ENCODE data around the gene HHATL. TPM values are rescaled to one million over a fixed set of nuclear protein-coding genes. Genes with fewer than 3 reads are reported as not detected.

HHATL gene
- total and polyA plus RNA-seq, 8 donors: 0.29 to 1.3 (median 1.0) TPM; not detected in 1

- no peaks in the 10 kb centered on the region for H3K9me3 ChIP-seq
- DNase-seq (no peak), ATAC-seq (no peak)
- peaks cover 0 to 46% of the 10 kb centered on the region in 2 donors for H3K36me3 ChIP-seq
- H3K27me3 ChIP-seq: no peaks in the 10 kb centered on the region
- peaks cover 20 to 49% of the 10 kb centered on the region in 2 donors for H3K4me1 ChIP-seq
- no peak overlapping the region for H3K4me3 ChIP-seq
- intact Hi-C loops (cut with DNase I): no loop called here
- no peak for TF ChIP-seq CTCF (IDR thresholded peaks at IDR 0.05)
- H3K27ac ChIP-seq: no peak overlapping the region
Measured at GRCh38 chr3:42649006-42649405, 53.6 kb downstream of the HHATL start.

GRCh38 chr3:42647821-42648459 is 54.7 kb downstream of the HHATL start:
- no peak for DNase-seq
- Histone ChIP-seq H3K27ac (no peak overlapping the region), H3K27me3 (no peaks in the 10 kb centered on the region), H3K4me3 (no peak overlapping the region), H3K4me1 (peaks cover 12 to 39% of the 10 kb centered on the region in 2 donors), H3K9me3 (no peaks in the 10 kb centered on the region), H3K36me3 (peaks cover 0 to 57% of the 10 kb centered on the region in 2 donors)
- no peak for TF ChIP-seq CTCF (IDR thresholded peaks at IDR 0.05)
- no peak for ATAC-seq
- intact Hi-C loops (cut with DNase I): no loop called here

Other genes with a start within 250 kb of the HHATL start
- 10 to 100 TPM; 60.7 to 82.5 TPM for gene VIPR1, start 200.2 kb downstream of the HHATL start, total RNA-seq
- gene VIPR1, start 200.2 kb downstream of the HHATL start, polyA plus RNA-seq (ENCODE audit: insufficient read length in 6 of 6): 10 to 100 TPM in 2 of 6 donors, 1 to 10 TPM in 4; 7.8 to 18.8 (median 9.4) TPM
- gene SEC22C, start 120.8 kb downstream of the HHATL start, total RNA-seq: 10 to 100 TPM; 48.9 to 55.2 TPM
- 10 to 100 TPM; 40.9 to 50.6 (median 43.9) TPM for gene SEC22C, start 120.8 kb downstream of the HHATL start, polyA plus RNA-seq (ENCODE audit: insufficient read length in 6 of 6)
- gene SS18L2, start 111.9 kb downstream of the HHATL start, total RNA-seq: 10 to 100 TPM; 20.3 to 24.2 TPM
- gene SS18L2, start 111.9 kb downstream of the HHATL start, polyA plus RNA-seq (ENCODE audit: insufficient read length in 6 of 6): 10 to 100 TPM; 23.9 to 28.0 (median 27.1) TPM
- gene NKTR, start 102.1 kb downstream of the HHATL start, total RNA-seq: 10 to 100 TPM; 53.7 to 66.2 TPM
- 100 to 1,000 TPM; 174 to 254 (median 214) TPM for gene NKTR, start 102.1 kb downstream of the HHATL start, polyA plus RNA-seq (ENCODE audit: insufficient read length in 6 of 6)
- gene ZBTB47, start 49.1 kb downstream of the HHATL start, total RNA-seq: 10 to 100 TPM; 18.3 to 34.9 TPM
- gene ZBTB47, start 49.1 kb downstream of the HHATL start, polyA plus RNA-seq (ENCODE audit: insufficient read length in 6 of 6): 10 to 100 TPM; 10.4 to 16.3 (median 14.0) TPM
- not detected for gene KLHL40, start 17.3 kb downstream of the HHATL start, total RNA-seq
- gene KLHL40, start 17.3 kb downstream of the HHATL start, polyA plus RNA-seq (ENCODE audit: insufficient read length in 6 of 6): not detected
- gene CCDC13, start 70.5 kb upstream of the HHATL start, total RNA-seq: 1 to 10 TPM in 1 of 2 donors, under 1 TPM in 1; 0.90 to 2.9 TPM
- gene CCDC13, start 70.5 kb upstream of the HHATL start, polyA plus RNA-seq (ENCODE audit: insufficient read length in 6 of 6): 1 to 10 TPM in 5 of 6 donors, under 1 TPM in 1; 0.95 to 3.5 (median 2.0) TPM
- 10 to 100 TPM; 81.3 to 95.2 TPM for gene HIGD1A, start 101.7 kb upstream of the HHATL start, total RNA-seq
- 10 to 100 TPM; 77.7 to 99.1 (median 92.5) TPM for gene HIGD1A, start 101.7 kb upstream of the HHATL start, polyA plus RNA-seq (ENCODE audit: insufficient read length in 6 of 6)
- 1 to 10 TPM; 2.5 to 7.9 TPM for gene ACKR2, start 106.6 kb upstream of the HHATL start, total RNA-seq
- gene ACKR2, start 106.6 kb upstream of the HHATL start, polyA plus RNA-seq (ENCODE audit: insufficient read length in 6 of 6): 1 to 10 TPM in 5 of 6 donors, under 1 TPM in 1; 0.77 to 3.1 (median 1.7) TPM
- gene CYP8B1, start 173.1 kb upstream of the HHATL start, total RNA-seq: not detected
- under 1 TPM; 0.14 to 0.46 (median 0.24) TPM for gene CYP8B1, start 173.1 kb upstream of the HHATL start, polyA plus RNA-seq (ENCODE audit: insufficient read length in 6 of 6)
- gene ZNF662, start 203.3 kb upstream of the HHATL start, total RNA-seq: 1 to 10 TPM; 6.7 to 7.1 TPM
- 10 to 100 TPM; 47.0 to 58.6 (median 50.0) TPM for gene ZNF662, start 203.3 kb upstream of the HHATL start, polyA plus RNA-seq (ENCODE audit: insufficient read length in 6 of 6)